Trophoblast cell (in vitro differentiated cells and primary cell): Measurements from ENCODE around the gene NKX1-2.

ENCODE experiments used
- DNase-seq, 2 donors: peaks; one replicate each; pipeline ENCODE4 v3.0.0-alpha.2; 2016
- H2AFZ ChIP-seq: 2 replicates; pipeline ENCODE4 v1.6.1; 2013; ENCODE audit warnings: low read length, moderate library complexity, mild to moderate bottlenecking; ENCODE audit not compliant: insufficient read depth, poor library complexity
- H2AK5ac ChIP-seq: 2 replicates; pipeline ENCODE4 v1.6.1; 2013; ENCODE audit warnings: mild to moderate bottlenecking, low read length
- H2BK120ac ChIP-seq: 2 replicates; pipeline ENCODE4 v1.6.1; 2013; ENCODE audit warnings: low read length, mild to moderate bottlenecking, moderate library complexity; ENCODE audit not compliant: insufficient read depth, poor library complexity
- H2BK12ac ChIP-seq: 2 replicates; pipeline ENCODE4 v1.6.1; 2013; ENCODE audit warnings: mild to moderate bottlenecking, low read length, moderate library complexity
- H2BK5ac ChIP-seq: 2 replicates; pipeline ENCODE4 v1.6.1; 2013; ENCODE audit warnings: low read length, low read depth, moderate library complexity, mild to moderate bottlenecking; ENCODE audit not compliant: poor library complexity
- H3K14ac ChIP-seq: 2 replicates; pipeline ENCODE4 v1.6.1; 2013; ENCODE audit warnings: mild to moderate bottlenecking, low read length
- H3K18ac ChIP-seq: 2 replicates; pipeline ENCODE4 v1.6.1; 2013; ENCODE audit warnings: mild to moderate bottlenecking, low read length
- H3K23ac ChIP-seq: 2 replicates; pipeline ENCODE4 v1.6.1; 2013; ENCODE audit warnings: low read length
- H3K27ac ChIP-seq: 2 replicates; pipeline ENCODE4 v1.5.1; 2013; ENCODE audit warnings: low read depth, mild to moderate bottlenecking, inconsistent platforms, low read length, moderate library complexity
- H3K27me3 ChIP-seq: 2 replicates; pipeline ENCODE4 v1.6.1; 2013; ENCODE audit warnings: inconsistent platforms, mild to moderate bottlenecking, low read length, moderate library complexity; ENCODE audit not compliant: insufficient read depth
- H3K36me3 ChIP-seq, 2 experiments: 1 replicate in 1 of 2; 2 replicates in 1 of 2; pipeline ENCODE4 v1.6.1; 2013; ENCODE audit warnings: low read length in 2 of 2, mild to moderate bottlenecking in 2 of 2, moderate library complexity in 1 of 2; ENCODE audit not compliant: insufficient read depth in 2 of 2, control insufficient read depth in 1 of 2
- H3K4ac ChIP-seq: 2 replicates; pipeline ENCODE4 v1.6.1; 2013; ENCODE audit warnings: low read depth, mild to moderate bottlenecking, low read length, moderate library complexity
- H3K4me1 ChIP-seq, 2 experiments: 1 replicate in 1 of 2; 2 replicates in 1 of 2; pipeline ENCODE4 v1.6.1; 2013; ENCODE audit warnings: low read length in 2 of 2, mild to moderate bottlenecking in 2 of 2, moderate library complexity in 1 of 2; ENCODE audit not compliant: insufficient read depth in 2 of 2, control insufficient read depth in 1 of 2
- H3K4me2 ChIP-seq: 2 replicates; pipeline ENCODE4 v1.6.1; 2013; ENCODE audit warnings: inconsistent platforms, mild to moderate bottlenecking, low read length, moderate library complexity
- H3K4me3 ChIP-seq: 2 replicates; pipeline ENCODE4 v1.5.1; 2013; ENCODE audit warnings: mild to moderate bottlenecking, low read depth, low read length, inconsistent platforms
- H3K79me1 ChIP-seq: one replicate; pipeline ENCODE4 v1.6.1; 2013; ENCODE audit warnings: low read length
- H3K79me2 ChIP-seq: 2 replicates; pipeline ENCODE4 v1.6.1; 2013; ENCODE audit warnings: low read length, mild to moderate bottlenecking; ENCODE audit not compliant: control insufficient read depth, insufficient read depth, poor library complexity
- H3K9ac ChIP-seq: 2 replicates; pipeline ENCODE4 v1.6.1; 2013; ENCODE audit warnings: mild to moderate bottlenecking, low read length
- H3K9me3 ChIP-seq: 2 replicates; pipeline ENCODE4 v1.6.1; 2013; ENCODE audit warnings: low read depth, mild to moderate bottlenecking, control low read depth, inconsistent platforms, low read length; ENCODE audit not compliant: insufficient read depth
- H4K12ac ChIP-seq: 2 replicates; pipeline ENCODE4 v1.6.1; 2013; ENCODE audit warnings: low read depth, mild to moderate bottlenecking, low read length, moderate library complexity
- H4K8ac ChIP-seq: 2 replicates; pipeline ENCODE4 v1.6.1; 2013; ENCODE audit warnings: low read depth, mild to moderate bottlenecking, low read length, moderate library complexity
- H4K91ac ChIP-seq: one replicate; pipeline ENCODE4 v1.6.1; 2013; ENCODE audit warnings: low read depth, mild to moderate bottlenecking, low read length, moderate library complexity
- WGBS: extraction: QIAGEN DNeasy Blood & Tissue Kit; methylation state at CpG from one replicate; pipeline ENCODE4 v1.1.7; 2013; ENCODE audit warnings: missing lambda C conversion rate; ENCODE audit not compliant: insufficient read length, insufficient coverage; ENCODE audit errors: extremely low coverage; 5-methylcytosine and 5-hydroxymethylcytosine counted together

The NKX1-2 gene

DNA sequence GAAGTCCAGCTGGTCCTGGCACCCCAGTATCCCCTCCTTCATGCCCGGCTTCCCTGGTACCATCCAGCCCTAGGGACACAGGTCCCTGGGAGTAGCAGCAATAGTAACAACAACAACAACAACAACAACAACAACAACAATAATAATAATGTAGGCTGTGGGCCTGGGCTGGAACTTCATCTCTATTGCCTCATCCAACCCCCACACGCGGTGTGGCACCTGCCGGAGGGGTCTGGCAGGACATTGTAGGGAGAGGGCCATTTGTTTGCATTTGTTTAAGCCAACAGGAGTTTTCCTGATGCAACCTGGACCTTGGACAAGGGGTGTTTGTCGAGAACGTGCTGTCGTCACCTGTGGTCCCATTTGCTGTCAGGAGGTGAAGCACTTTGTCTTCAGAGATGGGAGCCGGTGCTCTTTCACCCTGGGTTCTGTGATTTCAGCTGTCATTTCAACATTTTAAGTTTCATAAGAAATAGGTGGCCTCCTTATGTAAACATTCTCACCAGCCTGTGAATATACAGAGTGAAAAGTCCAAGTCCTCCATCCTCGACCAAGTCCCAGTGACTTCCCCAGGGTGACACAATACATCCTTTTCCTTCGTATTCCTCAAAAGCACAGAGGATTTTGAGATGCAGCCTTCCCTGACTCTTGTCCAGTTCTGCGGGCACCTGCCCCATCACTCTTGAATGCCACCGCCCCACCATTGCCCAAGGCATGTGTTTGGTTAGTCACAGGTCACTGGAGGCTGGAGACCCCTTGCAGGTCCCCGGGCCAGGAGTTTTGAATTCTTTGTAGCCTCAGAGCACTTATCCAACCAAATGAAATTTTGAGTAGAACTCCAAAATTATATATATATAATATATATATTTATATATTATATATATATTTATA is 21.0 kb upstream of the NKX1-2 start:
- Histone ChIP-seq H3K4me3 (no peak overlapping the region), H3K79me1 (no peaks in the 10 kb centered on the region), H3K23ac (no peak overlapping the region), H3K4me1 (no peaks in the 10 kb centered on the region), H4K91ac (no peak overlapping the region), H2BK5ac (no peak overlapping the region), H3K36me3 (no peaks in the 10 kb centered on the region), H2BK120ac (no peak overlapping the region), H3K27me3 (no peaks in the 10 kb centered on the region), H4K8ac (no peak overlapping the region), H3K9ac (no peak overlapping the region), H3K27ac (no peak overlapping the region), H2AFZ (no peak overlapping the region), H3K18ac (no peak overlapping the region), H3K4ac (no peak overlapping the region), H3K79me2 (no peaks in the 10 kb centered on the region), H3K14ac (no peak overlapping the region), H3K9me3 (no peaks in the 10 kb centered on the region), H4K12ac (no peak overlapping the region), H3K4me2 (no peak overlapping the region), H2AK5ac (no peak overlapping the region), H2BK12ac (no peak overlapping the region)
- DNase-seq, result no peak
- WGBS, result no CpG with 5 or more reads among the region's 13 CpGs

DNA sequence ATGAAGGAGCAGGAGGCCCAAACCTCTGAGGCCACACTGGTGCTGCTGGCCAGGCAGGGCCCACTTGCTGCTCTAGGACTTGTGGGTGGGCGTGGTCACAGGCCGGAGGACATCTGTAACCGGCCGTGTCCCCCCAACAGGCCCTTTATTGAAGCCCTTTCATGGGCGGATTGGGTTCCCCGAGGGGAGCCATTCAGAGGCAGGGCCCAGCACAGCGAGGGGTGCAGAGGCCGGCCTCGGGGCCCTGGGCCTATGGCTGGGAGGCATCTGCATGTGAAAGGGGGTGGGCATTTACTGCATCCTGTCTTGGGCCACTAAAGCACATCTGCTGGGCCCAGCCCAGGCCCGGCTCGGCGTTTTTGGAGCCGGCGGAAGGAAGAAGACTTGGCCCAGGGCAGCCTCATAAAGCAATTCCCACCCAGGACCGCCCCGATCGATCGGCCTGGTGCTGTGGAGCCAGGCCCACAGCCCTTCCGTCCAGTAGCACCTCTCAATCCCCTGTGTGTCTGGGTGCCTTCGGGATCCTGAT is 20.2 kb upstream of the NKX1-2 start:
- no peak overlapping the region for H2BK5ac ChIP-seq
- no peak overlapping the region for H3K14ac ChIP-seq
- H3K79me1 ChIP-seq, result no peaks in the 10 kb centered on the region
- no peak overlapping the region for H2BK12ac ChIP-seq
- H3K4me1 ChIP-seq, result no peaks in the 10 kb centered on the region
- no peak overlapping the region for H3K18ac ChIP-seq
- no peak overlapping the region for H4K12ac ChIP-seq
- H3K23ac ChIP-seq, result no peak overlapping the region
- H4K91ac ChIP-seq, result no peak overlapping the region
- H3K9me3 ChIP-seq, result no peaks in the 10 kb centered on the region
- no peak overlapping the region for H3K27ac ChIP-seq
- no peak overlapping the region for H3K4me3 ChIP-seq
- no peak for DNase-seq
- no peak overlapping the region for H3K4me2 ChIP-seq
- H3K36me3 ChIP-seq, result no peaks in the 10 kb centered on the region
- no peaks in the 10 kb centered on the region for H3K27me3 ChIP-seq
- no peak overlapping the region for H3K4ac ChIP-seq
- H3K79me2 ChIP-seq, result no peaks in the 10 kb centered on the region
- H2AK5ac ChIP-seq, result no peak overlapping the region
- H2AFZ ChIP-seq, result no peak overlapping the region
- no peak overlapping the region for H4K8ac ChIP-seq
- H2BK120ac ChIP-seq, result no peak overlapping the region
- no peak overlapping the region for H3K9ac ChIP-seq
- WGBS, result no CpG with 5 or more reads among the region's 20 CpGs

DNA sequence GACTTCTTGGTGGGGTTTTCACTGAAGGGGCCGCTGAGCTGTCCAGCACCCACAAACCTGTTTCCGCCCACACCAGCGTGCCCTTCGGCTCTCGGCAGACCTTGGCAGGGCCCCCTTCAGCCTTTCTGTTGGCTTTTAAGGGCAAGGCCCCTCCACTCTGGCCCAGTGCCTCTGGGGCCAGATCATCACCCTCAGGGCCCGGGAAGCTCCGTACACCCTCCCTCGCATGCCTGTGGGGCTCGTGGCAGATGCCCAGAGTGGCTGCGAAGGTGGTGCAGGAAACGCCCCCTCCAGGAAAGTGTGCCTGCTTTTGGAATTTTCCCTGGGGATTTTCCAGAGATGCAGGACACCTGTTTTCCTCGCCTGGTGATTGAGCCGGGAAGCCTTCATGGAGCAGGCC is 18.8 kb upstream of the NKX1-2 start:
- Histone ChIP-seq H3K27ac (no peak overlapping the region), H2BK120ac (no peak overlapping the region), H3K36me3 (no peaks in the 10 kb centered on the region), H3K9me3 (no peaks in the 10 kb centered on the region), H4K8ac (no peak overlapping the region), H3K23ac (no peak overlapping the region), H4K12ac (no peak overlapping the region), H2BK5ac (no peak overlapping the region), H2AFZ (no peak overlapping the region), H3K27me3 (no peaks in the 10 kb centered on the region), H3K79me1 (no peaks in the 10 kb centered on the region), H3K4me2 (no peak overlapping the region), H3K9ac (no peak overlapping the region), H3K4me1 (peaks cover 2 to 3% of the 10 kb centered on the region in 2 experiments), H2BK12ac (no peak overlapping the region), H3K18ac (no peak overlapping the region), H3K14ac (no peak overlapping the region), H3K79me2 (no peaks in the 10 kb centered on the region), H3K4me3 (no peak overlapping the region), H4K91ac (no peak overlapping the region), H3K4ac (no peak overlapping the region), H2AK5ac (no peak overlapping the region)
- DNase-seq, result no peak
- WGBS, result no CpG with 5 or more reads among the region's 13 CpGs

DNA sequence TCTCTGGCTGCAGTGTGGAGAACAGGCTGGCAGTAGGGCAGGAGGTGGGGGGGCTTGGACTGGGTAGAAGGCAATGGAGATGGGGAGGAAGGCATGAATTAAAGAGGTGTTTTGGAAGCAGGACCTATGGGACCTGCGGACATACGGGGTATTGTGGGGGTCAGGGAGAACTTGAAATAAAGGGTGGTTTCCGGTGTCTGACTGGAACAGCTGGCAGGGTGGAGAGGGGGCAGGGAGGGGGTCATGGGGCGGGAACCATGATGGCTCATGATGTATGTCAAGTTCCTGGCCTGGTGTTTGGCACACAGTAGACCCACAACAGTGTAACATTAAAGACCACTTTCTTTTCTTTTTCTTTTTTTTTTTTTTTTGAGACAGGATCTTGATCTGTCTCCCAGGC is 17.3 kb upstream of the NKX1-2 start:
- DNase-seq, result no peak
- H3K36me3 ChIP-seq, result no peaks in the 10 kb centered on the region
- H3K27me3 ChIP-seq, result no peaks in the 10 kb centered on the region
- H3K4me3 ChIP-seq, result no peak overlapping the region
- no peak overlapping the region for H3K27ac ChIP-seq
- no peak overlapping the region for H3K18ac ChIP-seq
- no peak overlapping the region for H2AK5ac ChIP-seq
- H3K23ac ChIP-seq, result no peak overlapping the region
- no peak overlapping the region for H4K91ac ChIP-seq
- no peak overlapping the region for H3K4me2 ChIP-seq
- H2AFZ ChIP-seq, result no peak overlapping the region
- no CpG with 5 or more reads among the region's 4 CpGs for WGBS
- no peak overlapping the region for H2BK5ac ChIP-seq
- H3K14ac ChIP-seq, result no peak overlapping the region
- H3K4me1 ChIP-seq, result peaks cover 2 to 3% of the 10 kb centered on the region in 2 experiments
- no peak overlapping the region for H3K4ac ChIP-seq
- no peak overlapping the region for H4K8ac ChIP-seq
- H2BK12ac ChIP-seq, result no peak overlapping the region
- H3K9ac ChIP-seq, result no peak overlapping the region
- no peak overlapping the region for H2BK120ac ChIP-seq
- H4K12ac ChIP-seq, result no peak overlapping the region
- H3K79me1 ChIP-seq, result peaks cover under 1% of the 10 kb centered on the region
- no peaks in the 10 kb centered on the region for H3K79me2 ChIP-seq
- H3K9me3 ChIP-seq, result no peaks in the 10 kb centered on the region
